PC-3 (cell line): ENCODE data around the gene DNPEP. TPM values are rescaled to one million over a fixed set of nuclear protein-coding genes. Genes with fewer than 3 reads are reported as not detected.

ENCODE experiments used
- ATAC-seq: fragments of 200-7000 bp; cut with Tn5 transposase; 2 replicates; pipeline ENCODE4 v1.9.1; 2020; ENCODE audit warnings: mild to moderate bottlenecking, moderate library complexity
- BruUV-seq: library from RNA; stranded (reverse); fragments of 400-500 nt; replicated peaks from 2 replicates; lab custom pipeline; 2021; lab: Mats Ljungman, UMichigan
- CTCF ChIA-PET: fragments of 300-600 bp; sonication (Branson Sonifier 250); formaldehyde crosslinking; loops from one replicate; lab custom pipeline; 2022; ENCODE audit warnings: antibody characterized with exemption; lab: Charles Lee
- POLR2A ChIA-PET: fragments of 300-600 bp; sonication (Branson Sonifier 250); formaldehyde crosslinking; loops from one replicate; lab custom pipeline; 2022; ENCODE audit warnings: antibody characterized with exemption; ENCODE audit not compliant: unreplicated experiment; lab: Charles Lee
- DNase-seq: peaks from one replicate; pipeline ENCODE4 v3.0.0-alpha.2; 2015
- H2AFZ ChIP-seq: fragments of 300-600 bp; sonication (generic); 2 replicates; pipeline ENCODE4 v1.6.0; 2016; ENCODE audit warnings: antibody characterized with exemption, low read length
- H3F3A ChIP-seq: fragments of 300-600 bp; sonication (generic); one replicate; pipeline ENCODE4 v1.6.0; 2017; ENCODE audit warnings: antibody characterized with exemption, low read length, control low read depth, mild to moderate bottlenecking; ENCODE audit not compliant: unreplicated experiment
- H3K27ac ChIP-seq: fragments of 300-600 bp; sonication (generic); 2 replicates; pipeline ENCODE4 v1.5.1; 2016; ENCODE audit warnings: mild to moderate bottlenecking, low read length
- H3K27me3 ChIP-seq: fragments of 300-600 bp; sonication (generic); 2 replicates; pipeline ENCODE4 v1.6.1; 2016; ENCODE audit warnings: low read length, mixed read lengths
- H3K36me3 ChIP-seq: fragments of 300-600 bp; sonication (generic); 2 replicates; pipeline ENCODE4 v1.6.1; 2016; ENCODE audit warnings: low read depth, mixed run types, low read length, mixed read lengths
- H3K4me1 ChIP-seq: fragments of 300-600 bp; sonication (generic); 2 replicates; pipeline ENCODE4 v1.5.1; 2016; ENCODE audit warnings: low read length; ENCODE audit not compliant: insufficient read depth
- H3K4me2 ChIP-seq: fragments of 300-600 bp; sonication (generic); 2 replicates; pipeline ENCODE4 v1.6.0; 2016; ENCODE audit warnings: low read length
- H3K4me3 ChIP-seq: fragments of 300-600 bp; sonication (generic); 2 replicates; pipeline ENCODE4 v1.5.1; 2016; ENCODE audit warnings: mild to moderate bottlenecking, low read length, mixed read lengths
- H3K79me2 ChIP-seq: fragments of 300-600 bp; sonication (generic); 2 replicates; pipeline ENCODE4 v1.6.1; 2017; ENCODE audit warnings: low read length, mixed read lengths
- H3K9ac ChIP-seq: fragments of 300-600 bp; sonication (generic); 2 replicates; pipeline ENCODE4 v1.6.0; 2016; ENCODE audit warnings: mild to moderate bottlenecking, low read length
- H3K9me2 ChIP-seq: fragments of 300-600 bp; sonication (generic); replicated peaks from 2 replicates; pipeline ENCODE4 v1.6.1; 2016; ENCODE audit warnings: mixed run types, low read length, mixed read lengths
- H3K9me3 ChIP-seq: fragments of 300-600 bp; sonication (generic); 2 replicates; pipeline ENCODE4 v1.6.1; 2016; ENCODE audit warnings: low read length, mixed read lengths
- H4K20me1 ChIP-seq: fragments of 300-600 bp; sonication (generic); 2 replicates; pipeline ENCODE4 v1.6.1; 2016; ENCODE audit warnings: low read length, mixed read lengths
- EZH2 ChIP-seq: fragments of 300-600 bp; sonication (generic); IDR thresholded peaks from one replicate; pipeline ENCODE4 v1.6.1; 2017; ENCODE audit warnings: antibody characterized with exemption, mild to moderate bottlenecking, low read length; ENCODE audit not compliant: unreplicated experiment
- EZH2phosphoT487 ChIP-seq: fragments of 300-600 bp; sonication (generic); IDR thresholded peaks from 2 replicates; pipeline ENCODE4 v1.6.1; 2018; ENCODE audit warnings: mild to moderate bottlenecking, antibody characterized with exemption, low read length, borderline replicate concordance
- intact Hi-C: fragments of 100-400 bp; cut with micrococcal nuclease; formaldehyde crosslinking; loops from 2 replicates; pipeline ENCODE4 v1.9.0; 2023
- total RNA-seq: library from RNA; depleted of rRNA; stranded (reverse); fragments of >200 nt; gene quantifications from 2 replicates; pipeline ENCODE4 v1.2.3, GENCODE V29; 2014
- TF ChIP-seq, protein P1 (sequence below): fragments of 300-600 bp; sonication (generic); conservative IDR thresholded peaks from 2 replicates; pipeline ENCODE4 v1.5.1; 2017; ENCODE audit warnings: antibody characterized with exemption, low read depth, mild to moderate bottlenecking, low read length

The DNPEP gene
- total RNA-seq, 1 experiment from 2014 or later, result 114 TPM

DNA sequence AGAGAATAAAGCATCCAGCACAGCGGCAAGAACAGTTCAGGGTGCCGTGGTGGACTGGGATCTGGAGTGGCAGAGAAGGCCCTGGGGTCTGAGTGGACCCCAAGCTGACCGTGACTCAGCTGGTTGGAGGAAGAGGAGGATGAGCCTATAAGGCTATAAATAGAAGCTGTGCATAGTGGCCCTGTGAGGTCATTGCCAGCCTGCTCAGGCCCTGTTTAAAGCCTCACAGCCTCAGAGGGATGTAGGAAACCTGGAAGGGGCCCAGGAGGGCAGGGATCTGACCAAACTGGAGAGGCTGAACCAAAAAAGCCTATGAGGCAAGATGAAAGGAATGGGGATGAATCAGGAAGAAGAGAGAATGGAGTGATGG, 19.1 kb upstream of the DNPEP start:
- Histone ChIP-seq H3K36me3 (no peaks in the 10 kb centered on the region), H2AFZ (no peak overlapping the region), H3K27me3 (no peaks in the 10 kb centered on the region), H3K79me2 (no peaks in the 10 kb centered on the region), H3K4me1 (peaks cover 6% of the 10 kb centered on the region), H3K4me3 (no peak overlapping the region), H3K9ac (no peak overlapping the region), H3K4me2 (no peak overlapping the region), H3F3A (no peaks in the 10 kb centered on the region), H3K9me3 (no peaks in the 10 kb centered on the region), H4K20me1 (no peaks in the 10 kb centered on the region), H3K9me2 (no peaks in the 10 kb centered on the region), H3K27ac (no peak overlapping the region)
- DNase-seq, result peak; percentile 41
- CTCF ChIA-PET, result no interaction called here
- TF ChIP-seq EZH2, result no peak
- no peak for TF ChIP-seq EZH2phosphoT487
- TF ChIP-seq, protein P1, sequence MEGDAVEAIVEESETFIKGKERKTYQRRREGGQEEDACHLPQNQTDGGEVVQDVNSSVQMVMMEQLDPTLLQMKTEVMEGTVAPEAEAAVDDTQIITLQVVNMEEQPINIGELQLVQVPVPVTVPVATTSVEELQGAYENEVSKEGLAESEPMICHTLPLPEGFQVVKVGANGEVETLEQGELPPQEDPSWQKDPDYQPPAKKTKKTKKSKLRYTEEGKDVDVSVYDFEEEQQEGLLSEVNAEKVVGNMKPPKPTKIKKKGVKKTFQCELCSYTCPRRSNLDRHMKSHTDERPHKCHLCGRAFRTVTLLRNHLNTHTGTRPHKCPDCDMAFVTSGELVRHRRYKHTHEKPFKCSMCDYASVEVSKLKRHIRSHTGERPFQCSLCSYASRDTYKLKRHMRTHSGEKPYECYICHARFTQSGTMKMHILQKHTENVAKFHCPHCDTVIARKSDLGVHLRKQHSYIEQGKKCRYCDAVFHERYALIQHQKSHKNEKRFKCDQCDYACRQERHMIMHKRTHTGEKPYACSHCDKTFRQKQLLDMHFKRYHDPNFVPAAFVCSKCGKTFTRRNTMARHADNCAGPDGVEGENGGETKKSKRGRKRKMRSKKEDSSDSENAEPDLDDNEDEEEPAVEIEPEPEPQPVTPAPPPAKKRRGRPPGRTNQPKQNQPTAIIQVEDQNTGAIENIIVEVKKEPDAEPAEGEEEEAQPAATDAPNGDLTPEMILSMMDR, result no peak
- intact Hi-C loops, result no loop called here
- ATAC-seq, result no peak
- no TSS peak for BruUV-seq
- POLR2A ChIA-PET, result no interaction called here

DNA sequence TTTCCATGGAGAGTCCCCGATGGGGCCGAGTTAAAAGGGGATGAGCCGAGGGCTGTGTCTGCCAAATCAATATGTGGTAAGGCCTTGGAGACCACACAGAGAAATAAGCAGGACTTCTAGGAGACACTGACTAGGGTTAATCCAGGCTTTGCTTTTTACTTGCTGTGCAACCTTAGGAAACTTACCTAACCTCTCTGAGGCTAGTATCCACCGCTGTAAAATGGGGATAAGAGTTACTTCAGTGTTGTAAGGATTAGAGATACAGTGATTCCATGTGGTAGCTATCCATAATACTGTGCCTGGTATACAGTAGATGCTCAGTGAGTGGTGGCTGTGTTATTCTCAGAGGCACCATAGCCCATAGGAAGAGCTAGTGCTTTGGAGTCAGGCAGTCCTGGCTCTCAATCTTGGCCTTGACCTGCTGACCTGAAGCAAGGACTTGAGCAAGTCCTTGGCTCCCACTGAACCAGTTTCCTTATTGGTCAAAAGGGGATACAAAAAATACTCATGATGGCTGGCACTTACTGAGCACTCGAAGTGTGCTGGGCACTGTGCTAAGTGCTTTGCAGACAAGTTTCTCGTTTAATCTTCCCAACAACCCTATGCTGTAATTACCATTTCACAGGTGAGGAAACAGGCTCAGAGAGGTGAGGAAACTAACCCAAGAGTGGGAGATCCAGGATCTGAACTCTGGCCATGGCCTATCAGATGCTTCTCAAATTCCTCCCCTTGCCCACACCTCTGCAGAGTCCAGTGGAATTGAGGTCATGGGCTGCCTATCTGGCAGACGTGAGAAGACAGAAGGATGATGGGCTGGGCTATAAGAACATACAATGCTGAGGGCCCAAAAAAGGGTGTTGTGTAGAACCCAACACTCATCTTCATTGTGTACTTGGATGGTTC, 18.5 kb upstream of the DNPEP start:
- H3K79me2 ChIP-seq, result no peaks in the 10 kb centered on the region
- no peaks in the 10 kb centered on the region for H3K27me3 ChIP-seq
- TF ChIP-seq EZH2phosphoT487 (no peak), EZH2 (no peak)
- TF ChIP-seq, protein P1, result no peak
- H3K4me2 ChIP-seq, result no peak overlapping the region
- H3K9me3 ChIP-seq, result no peaks in the 10 kb centered on the region
- no peak overlapping the region for H3K27ac ChIP-seq
- H3K4me1 ChIP-seq, result peaks cover 6% of the 10 kb centered on the region
- intact Hi-C loops, result no loop called here
- H3F3A ChIP-seq, result no peaks in the 10 kb centered on the region
- ATAC-seq (no peak), DNase-seq (no peak)
- no peaks in the 10 kb centered on the region for H4K20me1 ChIP-seq
- ChIA-PET CTCF (no interaction called here), POLR2A (no interaction called here)
- H3K36me3 ChIP-seq, result no peaks in the 10 kb centered on the region
- H2AFZ ChIP-seq, result no peak overlapping the region
- no peaks in the 10 kb centered on the region for H3K9me2 ChIP-seq
- no peak overlapping the region for H3K4me3 ChIP-seq
- no TSS peak for BruUV-seq
- no peak overlapping the region for H3K9ac ChIP-seq

DNA sequence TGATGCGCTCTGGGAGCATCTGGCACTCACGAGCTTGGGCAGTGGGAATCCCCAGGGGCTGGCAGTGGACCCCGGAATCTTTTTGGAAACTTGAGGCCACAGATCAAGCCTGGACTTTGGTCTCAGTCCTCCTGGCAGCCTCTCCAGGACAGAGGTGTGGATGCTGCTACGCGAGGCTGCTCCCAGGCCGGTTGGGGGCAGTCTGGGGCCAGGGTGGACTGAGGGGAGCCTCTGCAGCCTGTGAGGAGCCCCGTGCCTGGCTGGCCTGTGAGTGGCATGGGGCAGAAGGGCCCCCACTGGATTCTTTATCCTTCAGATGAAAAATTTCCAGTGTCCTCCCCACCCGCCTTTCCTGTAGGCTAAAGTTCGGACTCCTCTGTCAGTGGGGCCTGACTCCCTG, 17.7 kb upstream of the DNPEP start:
- no peaks in the 10 kb centered on the region for H4K20me1 ChIP-seq
- ATAC-seq (no peak), DNase-seq (no peak)
- no peaks in the 10 kb centered on the region for H3K9me2 ChIP-seq
- CTCF ChIA-PET, result no interaction called here
- no peak overlapping the region for H3K27ac ChIP-seq
- intact Hi-C loops, result no loop called here
- H3K4me2 ChIP-seq, result no peak overlapping the region
- H3F3A ChIP-seq, result no peaks in the 10 kb centered on the region
- H3K4me3 ChIP-seq, result no peak overlapping the region
- POLR2A ChIA-PET, result no interaction called here
- no peak overlapping the region for H3K9ac ChIP-seq
- TF ChIP-seq EZH2phosphoT487 (no peak), EZH2 (no peak)
- TF ChIP-seq, protein P1, result no peak
- H3K9me3 ChIP-seq, result no peaks in the 10 kb centered on the region
- H3K79me2 ChIP-seq, result no peaks in the 10 kb centered on the region
- no peaks in the 10 kb centered on the region for H3K27me3 ChIP-seq
- no TSS peak for BruUV-seq
- peaks cover 11% of the 10 kb centered on the region for H3K4me1 ChIP-seq
- H3K36me3 ChIP-seq, result no peaks in the 10 kb centered on the region
- H2AFZ ChIP-seq, result no peak overlapping the region
